ENCODE results near the gene POLR3G. TPM values are rescaled to one million over a fixed set of nuclear protein-coding genes. Genes with fewer than 3 reads are reported as not detected.
A peak's percentile ranks its signal among the peaks of the same experiment; 100 is the strongest.

The POLR3G gene, protein sequence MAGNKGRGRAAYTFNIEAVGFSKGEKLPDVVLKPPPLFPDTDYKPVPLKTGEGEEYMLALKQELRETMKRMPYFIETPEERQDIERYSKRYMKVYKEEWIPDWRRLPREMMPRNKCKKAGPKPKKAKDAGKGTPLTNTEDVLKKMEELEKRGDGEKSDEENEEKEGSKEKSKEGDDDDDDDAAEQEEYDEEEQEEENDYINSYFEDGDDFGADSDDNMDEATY
- total RNA-seq = 1 to 10 TPM in 3 of 6 donors, under 1 TPM in 3; 0.60 to 1.3 (median 0.97) TPM
- polyA plus RNA-seq = under 1 TPM; 0.53 to 0.96 TPM

DNA sequence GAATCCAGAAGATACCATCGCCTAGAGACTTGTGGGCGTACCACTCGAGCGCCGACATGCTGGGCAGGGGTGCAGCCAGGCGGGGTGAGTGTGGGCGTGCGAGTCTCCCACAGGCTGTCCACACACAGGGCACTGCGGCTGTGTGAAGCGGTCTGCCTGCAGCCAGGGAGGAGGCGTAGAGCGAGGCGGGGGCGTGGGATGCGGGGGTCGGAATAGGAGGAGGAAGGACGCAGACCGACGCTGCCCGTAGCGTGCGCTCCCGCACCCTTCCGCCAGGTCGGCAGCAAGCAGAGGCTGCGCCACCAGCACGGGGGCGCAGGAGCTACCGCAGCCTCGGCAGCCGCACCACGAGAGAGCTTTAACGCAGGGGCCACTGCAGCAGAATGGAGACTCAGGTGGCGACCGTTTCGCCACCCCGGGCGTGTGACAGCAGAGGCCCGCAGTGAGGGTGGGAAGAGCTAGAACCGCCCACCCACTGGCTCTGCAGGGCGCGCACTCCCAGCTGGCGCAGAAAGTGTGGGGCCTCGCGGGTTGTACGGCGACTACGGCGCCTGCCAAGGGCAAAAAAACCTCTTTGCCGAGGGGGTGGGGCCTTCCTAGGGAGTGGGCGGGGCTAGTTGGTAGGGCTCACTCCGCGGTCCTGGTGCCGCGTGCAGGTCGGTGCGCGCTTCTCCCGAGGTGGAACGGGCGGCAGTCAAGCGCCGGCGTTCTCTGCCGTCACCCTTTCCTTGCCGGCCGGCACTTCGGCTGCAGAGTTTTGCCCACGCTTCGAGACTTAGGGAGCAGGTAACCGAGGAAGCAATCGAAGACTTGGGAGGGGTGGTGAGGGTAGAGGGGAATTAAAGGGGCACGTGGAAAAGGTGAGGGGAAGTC, at the start of gene POLR3G, which contains the start of gene MBLAC2:
Gene POLR3G, plus strand, starts transcription at position 630 of the 873 bp plus-strand sequence. CDS start 10,704 bp downstream, outside the sequence.
Gene MBLAC2, minus strand, starts transcription at position 537 of the 873 bp plus-strand sequence. Its CDS starts 479 bp downstream, at position 58.
- intact Hi-C loops (cut with DNase I) = loop anchor here in 1 of 3 donors (10.0 kb wide), 1 partner anchor 50 kb away; the partner anchor contains the start of gene LYSMD3
- H3K9me3 ChIP-seq = no peaks in the 10 kb centered on the region
- peaks cover 11 to 14% (median 11%) of the 10 kb centered on the region in 3 donors for H3K4me1 ChIP-seq
- H3K27ac ChIP-seq = peak within 1 kb of the TSS; percentile 79 to 92 (median 84)
- no peaks in the 10 kb centered on the region for H3K36me3 ChIP-seq
- peak within 1 kb of the TSS; percentile 34 to 94 (median 90) for H3K4me3 ChIP-seq
- ATAC-seq (peak; percentile 92 to 97 (median 94)), DNase-seq (peak; percentile 95 to 97 (median 96)), FAIRE-seq (no peak)
- H3K27me3 ChIP-seq = no peaks in the 10 kb centered on the region
- TF ChIP-seq, protein P1, sequence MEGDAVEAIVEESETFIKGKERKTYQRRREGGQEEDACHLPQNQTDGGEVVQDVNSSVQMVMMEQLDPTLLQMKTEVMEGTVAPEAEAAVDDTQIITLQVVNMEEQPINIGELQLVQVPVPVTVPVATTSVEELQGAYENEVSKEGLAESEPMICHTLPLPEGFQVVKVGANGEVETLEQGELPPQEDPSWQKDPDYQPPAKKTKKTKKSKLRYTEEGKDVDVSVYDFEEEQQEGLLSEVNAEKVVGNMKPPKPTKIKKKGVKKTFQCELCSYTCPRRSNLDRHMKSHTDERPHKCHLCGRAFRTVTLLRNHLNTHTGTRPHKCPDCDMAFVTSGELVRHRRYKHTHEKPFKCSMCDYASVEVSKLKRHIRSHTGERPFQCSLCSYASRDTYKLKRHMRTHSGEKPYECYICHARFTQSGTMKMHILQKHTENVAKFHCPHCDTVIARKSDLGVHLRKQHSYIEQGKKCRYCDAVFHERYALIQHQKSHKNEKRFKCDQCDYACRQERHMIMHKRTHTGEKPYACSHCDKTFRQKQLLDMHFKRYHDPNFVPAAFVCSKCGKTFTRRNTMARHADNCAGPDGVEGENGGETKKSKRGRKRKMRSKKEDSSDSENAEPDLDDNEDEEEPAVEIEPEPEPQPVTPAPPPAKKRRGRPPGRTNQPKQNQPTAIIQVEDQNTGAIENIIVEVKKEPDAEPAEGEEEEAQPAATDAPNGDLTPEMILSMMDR (IDR thresholded peaks at IDR 0.05) = peak; percentile 32 to 45 (median 38)
- 0 to 1% methylated on average over 66 to 73 of the region's 73 CpGs for WGBS, 2 donors

DNA sequence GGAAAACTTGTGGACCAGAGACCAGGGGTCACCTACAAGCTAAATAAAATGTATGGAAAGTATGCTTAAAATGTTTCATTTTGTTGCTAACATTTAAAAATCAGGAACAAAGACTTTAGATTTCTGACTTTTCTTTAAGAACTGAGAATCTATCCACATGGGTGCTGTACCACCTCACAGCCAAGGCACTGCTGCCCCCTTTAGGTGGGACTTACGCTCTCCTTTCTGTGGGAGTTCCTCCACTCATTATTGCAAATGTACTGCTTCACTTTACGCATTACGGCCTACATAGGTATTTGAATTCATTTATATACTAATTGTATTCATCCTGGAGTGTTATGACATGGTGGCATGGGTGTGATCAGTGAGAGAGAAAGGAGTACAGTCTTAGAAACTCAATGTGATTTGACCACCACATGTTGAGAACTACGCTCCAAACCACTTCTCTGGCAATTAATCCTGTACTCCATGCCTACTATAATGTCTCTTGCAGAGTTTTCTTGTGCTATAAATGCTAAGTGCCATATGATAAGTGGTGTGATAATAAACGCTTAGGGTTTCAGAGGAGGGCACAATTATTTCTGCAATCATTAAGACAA, 40.4 kb upstream of the POLR3G start:
- no peaks in the 10 kb centered on the region for H3K9me3 ChIP-seq
- H3K27me3 ChIP-seq = no peaks in the 10 kb centered on the region
- intact Hi-C loops (cut with DNase I) = loop anchor here in 1 of 3 donors (10.0 kb wide), 1 partner anchor 101 kb away; no protein-coding TSS in a partner anchor
- H3K4me3 ChIP-seq = no peak overlapping the region
- H3K36me3 ChIP-seq = no peaks in the 10 kb centered on the region
- TF ChIP-seq, protein P1 (IDR thresholded peaks at IDR 0.05) = peak in 3 of 4 donors; percentile 8 to 19 (median 17)
- 61 to 71% methylated on average over 5 of the region's 5 CpGs for WGBS, 2 donors
- ATAC-seq = peak in 3 of 4 donors; percentile 64 to 76 (median 71)
- H3K4me1 ChIP-seq = peaks cover 1 to 5% (median 3%) of the 10 kb centered on the region in 3 donors
- DNase-seq = peak in 1 of 6 donors; percentile 30
- FAIRE-seq = no peak
- no peak overlapping the region for H3K27ac ChIP-seq

DNA sequence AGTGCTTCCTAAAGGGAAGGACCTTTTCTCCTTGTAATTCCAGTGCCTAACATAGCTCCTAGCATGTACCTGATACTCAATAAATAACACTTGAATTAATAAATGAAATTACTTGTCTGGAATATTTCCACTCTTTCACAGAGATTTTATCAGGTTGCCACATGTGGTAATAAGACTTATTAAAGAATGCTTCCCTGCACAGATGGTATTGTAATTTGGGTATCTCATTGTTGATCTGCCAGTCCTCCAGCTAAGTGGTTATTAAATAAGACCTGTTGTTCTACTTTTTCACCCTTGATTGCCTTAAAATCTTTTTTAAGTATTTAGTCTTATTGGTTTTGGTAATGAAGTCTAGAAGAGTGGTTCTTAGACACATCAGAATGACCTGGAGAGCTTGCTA, 37.0 kb upstream of the POLR3G start:
- Histone ChIP-seq H3K9me3 (no peaks in the 10 kb centered on the region), H3K4me1 (peaks cover 6 to 10% (median 6%) of the 10 kb centered on the region in 3 donors), H3K27me3 (no peaks in the 10 kb centered on the region), H3K27ac (no peak overlapping the region), H3K36me3 (no peaks in the 10 kb centered on the region), H3K4me3 (no peak overlapping the region)
- FAIRE-seq (no peak), ATAC-seq (no peak), DNase-seq (no peak)
- TF ChIP-seq, protein P1 (IDR thresholded peaks at IDR 0.05) = no peak
- intact Hi-C loops (cut with DNase I) = loop anchor here in 1 of 3 donors (10.0 kb wide), 1 partner anchor 97 kb away; no protein-coding TSS in a partner anchor

DNA sequence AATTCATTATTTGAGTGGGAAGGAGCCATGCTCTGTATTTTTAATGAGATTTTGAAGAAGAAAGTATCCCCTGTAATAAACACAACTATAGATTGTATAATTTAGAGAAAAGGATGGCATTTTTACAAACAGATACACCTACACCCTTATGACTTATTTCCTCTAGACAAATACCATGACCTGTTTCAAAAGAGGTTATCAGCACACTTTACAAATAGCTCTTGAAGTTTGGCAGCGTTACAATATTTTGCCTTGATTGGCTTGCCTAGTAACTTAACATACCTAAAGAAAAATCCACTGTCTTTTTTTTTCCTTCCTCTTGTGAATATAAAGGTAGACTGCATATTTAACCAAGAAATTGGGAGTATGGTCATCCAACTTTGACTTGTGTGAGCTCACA, 36.6 kb upstream of the POLR3G start:
- no peaks in the 10 kb centered on the region for H3K27me3 ChIP-seq
- no peaks in the 10 kb centered on the region for H3K9me3 ChIP-seq
- no peak overlapping the region for H3K27ac ChIP-seq
- H3K4me1 ChIP-seq = peaks cover 6 to 10% (median 6%) of the 10 kb centered on the region in 3 donors
- DNase-seq (no peak), FAIRE-seq (no peak), ATAC-seq (peak in 3 of 4 donors; percentile 61 to 67 (median 63))
- H3K36me3 ChIP-seq = no peaks in the 10 kb centered on the region
- 2 to 6% methylated on average over 1 of the region's 1 CpG for WGBS, 2 donors
- H3K4me3 ChIP-seq = no peak overlapping the region
- intact Hi-C loops (cut with DNase I) = loop anchor here in 1 of 3 donors (10.0 kb wide), 1 partner anchor 97 kb away; no protein-coding TSS in a partner anchor
- TF ChIP-seq, protein P1 (IDR thresholded peaks at IDR 0.05) = no peak
